Lower lobe of right lung (tissue), 2 donors: ENCODE results near the gene MAGI2. TPM values are rescaled to one million over a fixed set of nuclear protein-coding genes. Genes with fewer than 3 reads are reported as not detected.

Experiments used
- ATAC-seq, 2 donors: fragments of 200-7000 bp; cut with Tn5 transposase; one replicate each; pipeline ENCODE4 v1.9.1; 2020 to 2022; ENCODE audit warnings: mild to moderate bottlenecking in 2 of 2, moderate library complexity in 2 of 2
- DNase-seq: peaks from one replicate; pipeline ENCODE4 v3.0.0-alpha.2; 2020
- H3K27ac ChIP-seq: fragments of 200-600 bp; one replicate; pipeline ENCODE4 v1.8.0; 2022
- H3K27me3 ChIP-seq: fragments of 200-600 bp; one replicate; pipeline ENCODE4 v1.8.0; 2022; ENCODE audit warnings: low read depth
- H3K36me3 ChIP-seq: fragments of 200-600 bp; one replicate; pipeline ENCODE4 v1.8.0; 2022; ENCODE audit warnings: mild to moderate bottlenecking
- H3K4me1 ChIP-seq: fragments of 200-600 bp; one replicate; pipeline ENCODE4 v1.8.0; 2022
- H3K4me3 ChIP-seq: fragments of 200-600 bp; one replicate; pipeline ENCODE4 v1.8.0; 2022; ENCODE audit warnings: mild to moderate bottlenecking
- H3K9me3 ChIP-seq: fragments of 200-600 bp; one replicate; pipeline ENCODE4 v1.8.0; 2022
- CTCF ChIP-seq: fragments of 200-600 bp; IDR thresholded peaks from one replicate; pipeline ENCODE4 v1.8.0; 2022; ENCODE audit warnings: antibody characterized with exemption, mild to moderate bottlenecking
- intact Hi-C: fragments of 100-400 bp; cut with DNase I; formaldehyde crosslinking; loops from one replicate; pipeline ENCODE4 v1.11.0; 2022
- total RNA-seq: library from RNA; stranded (reverse); fragmentation: NEBNext Ultra II Directional; extraction: Animal tissue kit (Norgen Biotek cat#: 25700); gene quantifications from one replicate; pipeline ENCODE4 v1.2.1, GENCODE V29; 2021
- donor health status: DM: no; HTN: yes; CAD: no; lungs with severe emphysema.

MAGI2 gene
- total RNA-seq, 1 donor from 2014 or later, result 15.3 TPM

- H3K9me3 ChIP-seq, result no peaks in the 10 kb centered on the region
- H3K36me3 ChIP-seq, result no peaks in the 10 kb centered on the region
- TF ChIP-seq CTCF, result no peak
- H3K4me3 ChIP-seq, result no peak overlapping the region
- H3K4me1 ChIP-seq, result no peaks in the 10 kb centered on the region
- H3K27me3 ChIP-seq, result no peaks in the 10 kb centered on the region
- intact Hi-C loops, result no loop called here
- H3K27ac ChIP-seq, result no peak overlapping the region
- ATAC-seq (no peak), DNase-seq (no peak)
Observed at GRCh38 chr7:77980087-77980713, 1473.3 kb downstream of the MAGI2 start.

GRCh38 chr7:77979219-77979618 lies 1474.2 kb downstream of the MAGI2 start:
- intact Hi-C loops, result no loop called here
- Histone ChIP-seq H3K9me3 (no peaks in the 10 kb centered on the region), H3K27me3 (no peaks in the 10 kb centered on the region), H3K36me3 (no peaks in the 10 kb centered on the region), H3K4me1 (no peaks in the 10 kb centered on the region), H3K27ac (no peak overlapping the region), H3K4me3 (no peak overlapping the region)
- ATAC-seq (no peak), DNase-seq (no peak)
- TF ChIP-seq CTCF, result no peak

GRCh38 chr7:77975672-77976480 lies 1477.6 kb downstream of the MAGI2 start:
- no peak for TF ChIP-seq CTCF
- DNase-seq (no peak), ATAC-seq (no peak)
- H3K4me3 ChIP-seq, result no peak overlapping the region
- intact Hi-C loops, result no loop called here
- H3K9me3 ChIP-seq, result no peaks in the 10 kb centered on the region
- H3K27me3 ChIP-seq, result no peaks in the 10 kb centered on the region
- no peaks in the 10 kb centered on the region for H3K36me3 ChIP-seq
- no peak overlapping the region for H3K27ac ChIP-seq
- no peaks in the 10 kb centered on the region for H3K4me1 ChIP-seq

GRCh38 chr7:77971726-77972125 lies 1481.7 kb downstream of the MAGI2 start:
- intact Hi-C loops, result no loop called here
- Histone ChIP-seq H3K27ac (no peak overlapping the region), H3K36me3 (no peaks in the 10 kb centered on the region), H3K27me3 (no peaks in the 10 kb centered on the region), H3K4me3 (no peak overlapping the region), H3K4me1 (no peaks in the 10 kb centered on the region), H3K9me3 (no peaks in the 10 kb centered on the region)
- DNase-seq (no peak), ATAC-seq (no peak)
- TF ChIP-seq CTCF, result no peak

GRCh38 chr7:77967429-77967828 lies 1486.0 kb downstream of the MAGI2 start:
- Histone ChIP-seq H3K36me3 (no peaks in the 10 kb centered on the region), H3K4me1 (no peaks in the 10 kb centered on the region), H3K9me3 (no peaks in the 10 kb centered on the region), H3K27me3 (no peaks in the 10 kb centered on the region), H3K4me3 (no peak overlapping the region), H3K27ac (no peak overlapping the region)
- intact Hi-C loops, result no loop called here
- no peak for TF ChIP-seq CTCF
- no peak for DNase-seq
- no peak for ATAC-seq
